IPS DF 6.9 (cell line): Measurements from ENCODE around the gene ME3.
"Not testable (repeated sequence)": the region's sequence is repeated elsewhere in the genome, so short reads cannot be mapped to it uniquely, and the experiment has no call there.

ENCODE experiments used
- DNase-seq: peaks from one replicate; pipeline ENCODE4 v3.0.0-alpha.2; 2013; ENCODE audit warnings: low read depth, low spot score
- H3K27ac ChIP-seq: one replicate; pipeline ENCODE4 v1.5.1; 2013; ENCODE audit warnings: low read length, control low read depth
- H3K27me3 ChIP-seq: 2 replicates; pipeline ENCODE4 v1.6.1; 2013; ENCODE audit warnings: mild to moderate bottlenecking, low read length; ENCODE audit not compliant: control insufficient read depth, insufficient read depth
- H3K36me3 ChIP-seq: 2 replicates; pipeline ENCODE4 v1.6.1; 2013; ENCODE audit warnings: low read length; ENCODE audit not compliant: control insufficient read depth, insufficient read depth
- H3K4me1 ChIP-seq: 2 replicates; pipeline ENCODE4 v1.6.1; 2013; ENCODE audit warnings: low read length; ENCODE audit not compliant: control insufficient read depth, insufficient read depth
- H3K4me3 ChIP-seq: 2 replicates; pipeline ENCODE4 v1.5.1; 2013; ENCODE audit warnings: mild to moderate bottlenecking, low read length
- H3K9me3 ChIP-seq: 2 replicates; pipeline ENCODE4 v1.6.1; 2013; ENCODE audit warnings: low read length, inconsistent platforms; ENCODE audit not compliant: control insufficient read depth, insufficient read depth
- WGBS: extraction: QIAGEN DNeasy Blood & Tissue Kit; methylation state at CpG from one replicate; pipeline ENCODE4 v1.1.7; 2013; ENCODE audit warnings: mixed read lengths, missing lambda C conversion rate; ENCODE audit not compliant: insufficient read length, insufficient coverage; 5-methylcytosine and 5-hydroxymethylcytosine counted together

Gene ME3

GRCh38 chr11:86562842-86563241 is 109.6 kb downstream of the ME3 start:
- not testable (repeated sequence) for H3K27ac ChIP-seq, H3K27me3 ChIP-seq, H3K36me3 ChIP-seq, H3K4me3 ChIP-seq, DNase-seq, H3K4me1 ChIP-seq, H3K9me3 ChIP-seq
- no CpG with 5 or more reads among the region's 2 CpGs for WGBS

DNA sequence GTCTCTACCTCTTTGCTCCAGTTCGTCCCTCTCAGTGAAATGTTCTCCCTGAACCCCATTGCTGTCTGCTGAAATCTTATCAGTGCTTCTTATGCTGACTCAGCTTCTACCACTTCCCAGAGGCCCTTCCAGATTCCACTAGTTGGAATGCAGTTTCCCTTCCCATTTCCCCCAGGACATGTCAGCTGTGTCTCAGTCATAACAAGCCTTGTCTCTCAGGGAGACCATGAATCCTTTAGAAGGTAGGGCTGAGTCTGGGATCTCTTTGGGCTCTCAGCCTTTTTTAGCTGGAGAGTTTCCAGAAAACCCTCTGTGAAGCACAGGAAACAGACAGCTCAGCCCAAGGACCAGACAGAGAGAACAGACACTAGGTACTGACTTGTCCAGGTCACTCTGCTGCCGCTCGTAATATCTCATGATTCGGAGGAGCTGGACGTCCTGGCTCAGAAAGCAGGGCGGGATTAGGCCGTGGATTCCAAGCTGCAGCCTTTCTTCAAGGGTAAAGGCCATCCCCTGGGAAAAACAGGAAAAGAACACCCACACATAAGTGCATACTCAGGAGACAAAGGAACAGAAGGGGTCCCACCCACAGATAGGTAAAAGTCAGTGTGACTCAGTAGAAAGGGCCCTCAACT is 113.0 kb downstream of the ME3 start:
- WGBS: no CpG with 5 or more reads among the region's 7 CpGs
- Histone ChIP-seq H3K27ac (no peak overlapping the region), H3K36me3 (no peaks in the 10 kb centered on the region), H3K4me3 (no peak overlapping the region), H3K4me1 (no peaks in the 10 kb centered on the region), H3K27me3 (no peaks in the 10 kb centered on the region), H3K9me3 (no peaks in the 10 kb centered on the region)
- no peak for DNase-seq

GRCh38 chr11:86558841-86559240 is 113.6 kb downstream of the ME3 start:
- no CpG with 5 or more reads among the region's 2 CpGs for WGBS
- Histone ChIP-seq H3K4me3 (no peak overlapping the region), H3K27ac (no peak overlapping the region), H3K9me3 (no peaks in the 10 kb centered on the region), H3K36me3 (no peaks in the 10 kb centered on the region), H3K27me3 (no peaks in the 10 kb centered on the region), H3K4me1 (no peaks in the 10 kb centered on the region)
- DNase-seq: no peak

GRCh38 chr11:86558207-86558606 is 114.2 kb downstream of the ME3 start:
- no peak for DNase-seq
- no CpG with 5 or more reads among the region's 1 CpG for WGBS
- no peaks in the 10 kb centered on the region for H3K9me3 ChIP-seq
- no peaks in the 10 kb centered on the region for H3K27me3 ChIP-seq
- no peaks in the 10 kb centered on the region for H3K4me1 ChIP-seq
- H3K27ac ChIP-seq: no peak overlapping the region
- H3K4me3 ChIP-seq: no peak overlapping the region
- no peaks in the 10 kb centered on the region for H3K36me3 ChIP-seq

DNA sequence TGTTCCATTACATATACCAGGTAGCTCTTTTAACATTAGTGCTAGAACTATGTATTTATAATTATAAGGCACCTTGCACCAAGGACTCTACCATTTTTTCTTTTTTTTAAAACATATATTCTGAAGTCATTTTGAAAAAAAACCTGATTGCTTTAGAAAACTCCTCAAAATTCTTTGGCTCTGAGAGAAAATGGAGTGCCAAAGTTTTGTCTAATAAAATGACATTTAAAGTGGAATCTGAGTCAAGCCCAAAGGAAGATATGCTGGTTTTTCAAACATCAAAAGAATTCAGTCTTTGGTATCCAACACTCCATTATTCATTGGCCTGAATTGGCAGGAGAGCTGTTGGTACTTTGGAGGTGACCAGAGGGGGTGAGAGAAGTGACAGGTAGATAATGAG is 116.5 kb downstream of the ME3 start:
- Histone ChIP-seq H3K27me3 (no peaks in the 10 kb centered on the region), H3K4me3 (no peak overlapping the region), H3K9me3 (no peaks in the 10 kb centered on the region), H3K27ac (no peak overlapping the region), H3K36me3 (no peaks in the 10 kb centered on the region), H3K4me1 (no peaks in the 10 kb centered on the region)
- DNase-seq: no peak

DNA sequence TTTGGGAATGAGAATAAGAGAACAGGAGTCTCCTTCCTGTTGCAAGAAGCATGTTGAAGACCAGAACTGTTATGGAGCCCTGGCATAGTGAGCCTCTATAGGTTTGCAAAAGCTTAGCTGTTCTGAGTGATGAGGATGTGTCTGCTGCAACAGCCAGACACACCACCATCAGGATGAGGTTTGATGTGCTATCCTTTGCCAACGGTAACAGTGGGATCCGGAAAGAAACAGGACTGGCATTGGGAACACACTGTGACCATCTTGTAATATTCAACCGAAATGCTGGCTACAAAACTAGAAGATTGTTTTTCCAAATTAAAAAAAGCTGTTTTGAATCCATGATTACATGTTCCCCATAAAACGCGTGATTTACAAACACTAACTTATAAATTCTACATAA is 117.0 kb downstream of the ME3 start:
- Histone ChIP-seq H3K27ac (no peak overlapping the region), H3K4me1 (no peaks in the 10 kb centered on the region), H3K36me3 (no peaks in the 10 kb centered on the region), H3K27me3 (no peaks in the 10 kb centered on the region), H3K4me3 (no peak overlapping the region), H3K9me3 (no peaks in the 10 kb centered on the region)
- 100% methylated on average over 2 of the region's 5 CpGs for WGBS
- no peak for DNase-seq

DNA sequence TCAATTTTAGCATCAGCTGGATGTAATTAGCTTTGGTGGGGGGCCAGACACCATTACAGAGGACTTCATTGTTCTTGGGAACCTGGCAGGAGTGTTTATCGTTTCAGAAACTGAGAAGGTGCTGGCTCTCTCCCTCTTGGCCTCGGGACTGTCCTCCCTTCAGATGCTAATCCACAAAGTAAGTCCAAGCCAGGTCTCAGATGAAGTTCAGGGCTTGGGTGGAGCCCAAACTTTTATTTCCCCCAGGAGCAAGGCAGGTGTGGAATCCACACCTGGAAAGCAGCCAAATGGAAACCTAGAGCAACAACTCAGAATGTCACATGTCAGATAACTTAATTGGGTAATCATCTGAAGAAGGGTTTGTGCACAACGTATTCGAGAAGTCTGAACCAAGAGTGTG is 119.2 kb downstream of the ME3 start:
- H3K4me1 ChIP-seq: no peaks in the 10 kb centered on the region
- no CpG with 5 or more reads among the region's 4 CpGs for WGBS
- H3K9me3 ChIP-seq: no peaks in the 10 kb centered on the region
- no peaks in the 10 kb centered on the region for H3K27me3 ChIP-seq
- no peak for DNase-seq
- H3K36me3 ChIP-seq: no peaks in the 10 kb centered on the region
- no peak overlapping the region for H3K4me3 ChIP-seq
- no peak overlapping the region for H3K27ac ChIP-seq

- H3K4me3 ChIP-seq: no peak overlapping the region
- no peaks in the 10 kb centered on the region for H3K27me3 ChIP-seq
- DNase-seq: no peak
- H3K36me3 ChIP-seq: no peaks in the 10 kb centered on the region
- H3K4me1 ChIP-seq: no peaks in the 10 kb centered on the region
- WGBS: no CpG with 5 or more reads among the region's 4 CpGs
- no peak overlapping the region for H3K27ac ChIP-seq
- no peaks in the 10 kb centered on the region for H3K9me3 ChIP-seq
These were observed 120.9 kb downstream of the ME3 start for GRCh38 chr11:86551288-86552092.

DNA sequence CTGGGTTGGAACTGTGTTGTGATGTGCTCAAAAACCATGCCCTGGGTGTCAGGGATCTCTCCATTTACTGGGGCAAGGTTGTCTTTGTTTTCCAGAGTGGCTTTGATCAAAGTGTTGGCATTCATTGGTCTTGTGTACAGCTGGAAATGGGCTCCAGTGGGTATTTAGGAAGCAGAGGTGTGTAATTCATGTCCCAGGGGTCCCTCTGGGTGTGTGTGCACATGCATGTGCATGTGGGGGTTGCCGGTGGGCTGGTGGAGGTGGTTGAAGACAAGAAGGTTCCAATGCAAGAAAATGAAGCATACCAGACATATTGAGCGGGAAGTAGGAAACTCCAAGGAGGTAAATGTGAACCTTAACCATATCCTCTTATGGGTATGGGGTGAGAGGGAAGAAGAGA is 121.7 kb downstream of the ME3 start:
- Histone ChIP-seq H3K4me1 (no peaks in the 10 kb centered on the region), H3K27ac (no peak overlapping the region), H3K27me3 (no peaks in the 10 kb centered on the region), H3K9me3 (no peaks in the 10 kb centered on the region), H3K4me3 (no peak overlapping the region), H3K36me3 (no peaks in the 10 kb centered on the region)
- no peak for DNase-seq
- no CpG with 5 or more reads among the region's 2 CpGs for WGBS

- Histone ChIP-seq H3K27ac (no peak overlapping the region), H3K9me3 (no peaks in the 10 kb centered on the region), H3K4me3 (no peak overlapping the region), H3K4me1 (no peaks in the 10 kb centered on the region), H3K36me3 (no peaks in the 10 kb centered on the region), H3K27me3 (no peaks in the 10 kb centered on the region)
- no CpG with 5 or more reads among the region's 6 CpGs for WGBS
- no peak for DNase-seq
These were observed 124.0 kb downstream of the ME3 start for GRCh38 chr11:86548271-86548917.
